ENCODE results near the gene NDUFAF4. TPM values are rescaled to one million over a fixed set of nuclear protein-coding genes. Genes with fewer than 3 reads are reported as not detected.

Gene NDUFAF4
- polyA plus RNA-seq, 2 donors = 15.7 to 16.6 TPM

DNA sequence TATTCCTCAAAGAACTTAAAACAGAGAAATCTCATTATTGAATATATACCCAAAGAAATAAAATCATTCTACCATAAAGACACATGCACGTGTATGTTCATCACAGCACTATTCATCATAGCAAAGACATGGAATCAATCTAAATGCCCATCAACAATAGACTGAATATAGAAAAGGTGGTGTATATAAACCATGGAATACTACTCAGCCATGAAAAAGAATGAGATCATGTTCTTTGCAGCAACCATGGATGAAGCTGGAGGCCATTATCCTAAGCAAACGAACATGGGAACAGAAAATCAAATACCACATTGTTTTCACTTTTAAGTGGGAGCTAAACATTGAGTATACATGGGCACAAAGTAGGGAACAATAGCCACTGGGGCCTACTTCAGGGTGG lies 48.1 kb downstream of the NDUFAF4 start:
- no peaks in the 10 kb centered on the region for H3K27me3 ChIP-seq (ENCODE audit: control insufficient read depth in 1 of 2, insufficient read depth in 2 of 2, low read length in 2 of 2)
- H3K27ac ChIP-seq (ENCODE audit: low read depth in 2 of 2, low read length in 1 of 2) = no peak overlapping the region
- no peaks in the 10 kb centered on the region for H3K36me3 ChIP-seq (ENCODE audit: control insufficient read depth in 2 of 2, insufficient read depth in 2 of 2, low read length in 1 of 2)
- no peaks in the 10 kb centered on the region for H3K4me1 ChIP-seq (ENCODE audit: control insufficient read depth in 2 of 2, insufficient read depth in 2 of 2, low read length in 1 of 2)
- H3K9me3 ChIP-seq (ENCODE audit: control insufficient read depth in 2 of 2, insufficient read depth in 1 of 2, low read depth in 1 of 2, low read length in 1 of 2) = no peaks in the 10 kb centered on the region
- H3K4me3 ChIP-seq (ENCODE audit: low read depth in 1 of 2, low read length in 2 of 2) = no peak overlapping the region
- 75 to 81% methylated on average over 2 of the region's 2 CpGs for WGBS, 2 donors

DNA sequence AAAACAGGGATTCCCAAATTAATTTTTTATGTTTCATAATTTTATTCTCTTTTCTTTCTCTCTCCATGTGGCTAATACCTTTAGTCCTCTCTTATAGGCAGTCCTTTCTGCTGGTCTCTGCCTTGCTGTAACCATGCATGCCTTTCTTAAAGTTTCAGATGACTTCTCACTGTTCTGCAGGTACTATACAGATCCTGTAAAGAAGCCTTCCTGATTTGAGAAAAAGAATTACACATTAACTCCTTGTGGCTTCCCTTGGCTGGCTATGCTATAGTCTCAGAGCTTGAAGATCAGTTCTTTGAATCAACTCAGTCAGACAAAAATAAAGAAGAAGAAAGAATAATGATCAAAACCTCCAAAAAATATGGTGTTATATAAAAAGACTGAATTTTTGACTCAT lies 53.2 kb downstream of the NDUFAF4 start:
- Histone ChIP-seq H3K36me3 (ENCODE audit: control insufficient read depth in 2 of 2, insufficient read depth in 2 of 2, low read length in 1 of 2) (no peaks in the 10 kb centered on the region), H3K4me1 (ENCODE audit: control insufficient read depth in 2 of 2, insufficient read depth in 2 of 2, low read length in 1 of 2) (no peaks in the 10 kb centered on the region), H3K27me3 (ENCODE audit: control insufficient read depth in 1 of 2, insufficient read depth in 2 of 2, low read length in 2 of 2) (no peaks in the 10 kb centered on the region), H3K27ac (ENCODE audit: low read depth in 2 of 2, low read length in 1 of 2) (no peak overlapping the region), H3K9me3 (ENCODE audit: control insufficient read depth in 2 of 2, insufficient read depth in 1 of 2, low read depth in 1 of 2, low read length in 1 of 2) (no peaks in the 10 kb centered on the region), H3K4me3 (ENCODE audit: low read depth in 1 of 2, low read length in 2 of 2) (no peak overlapping the region)

DNA sequence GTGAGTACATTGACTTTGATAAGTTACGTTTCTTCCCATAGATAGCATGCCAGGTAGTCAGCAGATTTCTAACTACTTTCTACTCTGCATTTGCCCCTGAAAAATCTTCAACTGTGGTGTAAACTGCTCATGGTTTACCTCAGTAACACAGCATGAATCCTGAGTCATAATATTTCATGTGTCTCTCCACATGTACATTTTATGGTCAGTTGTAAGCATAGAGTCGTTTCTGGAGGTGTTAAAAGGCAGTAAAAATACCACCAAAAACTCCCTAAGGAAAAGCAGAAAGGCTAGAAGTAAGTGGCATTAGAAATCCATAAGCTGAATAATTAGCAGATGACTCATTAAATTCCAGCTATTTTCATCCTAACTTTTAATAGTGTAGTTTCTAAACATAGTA lies 56.3 kb downstream of the NDUFAF4 start:
- H3K27me3 ChIP-seq (ENCODE audit: control insufficient read depth in 1 of 2, insufficient read depth in 2 of 2, low read length in 2 of 2) = no peaks in the 10 kb centered on the region
- H3K4me1 ChIP-seq (ENCODE audit: control insufficient read depth in 2 of 2, insufficient read depth in 2 of 2, low read length in 1 of 2) = peaks cover 0 to 3% of the 10 kb centered on the region in 2 donors
- H3K27ac ChIP-seq (ENCODE audit: low read depth in 2 of 2, low read length in 1 of 2) = no peak overlapping the region
- H3K9me3 ChIP-seq (ENCODE audit: control insufficient read depth in 2 of 2, insufficient read depth in 1 of 2, low read depth in 1 of 2, low read length in 1 of 2) = no peaks in the 10 kb centered on the region
- no peak overlapping the region for H3K4me3 ChIP-seq (ENCODE audit: low read depth in 1 of 2, low read length in 2 of 2)
- no peaks in the 10 kb centered on the region for H3K36me3 ChIP-seq (ENCODE audit: control insufficient read depth in 2 of 2, insufficient read depth in 2 of 2, low read length in 1 of 2)
- 33 to 38% methylated on average over 2 of the region's 2 CpGs for WGBS, 2 donors

Other genes starting within 250 kb of the NDUFAF4 start
- gene GPR63, start 60.4 kb downstream of the NDUFAF4 start, polyA plus RNA-seq = under 1 TPM; 0.18 to 0.28 TPM
- not detected for gene KLHL32, start 26.8 kb upstream of the NDUFAF4 start, polyA plus RNA-seq